HL-60/S4 treated with phorbol 12-myristate 13-acetate at 8.2 ng/mL for 4 days and 3 days (cell line): ENCODE data around the gene ENDOV.

ENCODE experiments used
- in situ Hi-C: fragments of 300-500 bp; cut with MboI; formaldehyde crosslinking; loops from 2 replicates; pipeline ENCODE4 v1.15.0; 2022; ENCODE audit warnings: low sequenced_read_pairs

Gene ENDOV

GRCh38 chr17:80414508-80414802 lies 512 bp upstream of the ENDOV start:
- in situ Hi-C loops, result no loop called here

GRCh38 chr17:80415626-80416137 lies 715 bp downstream of the ENDOV start:
- in situ Hi-C loops, result no loop called here

GRCh38 chr17:80416260-80416939 lies 1.4 kb downstream of the ENDOV start:
- in situ Hi-C loops, result no loop called here

GRCh38 chr17:80416940-80417293 lies 1.9 kb downstream of the ENDOV start:
- in situ Hi-C loops, result no loop called here

- in situ Hi-C loops, result no loop called here
Observed at GRCh38 chr17:80418589-80418988, 3.6 kb downstream of the ENDOV start.

- in situ Hi-C loops, result no loop called here
Observed at GRCh38 chr17:80419255-80419654, 4.3 kb downstream of the ENDOV start.

- in situ Hi-C loops, result loop anchor here (10.0 kb wide), 2 partner anchors 153 to 563 kb away; no protein-coding TSS in a partner anchor
Observed at GRCh38 chr17:80421381-80422090, 6.6 kb downstream of the ENDOV start.

- in situ Hi-C loops, result loop anchor here (10.0 kb wide), 2 partner anchors 153 to 563 kb away; no protein-coding TSS in a partner anchor
Observed at GRCh38 chr17:80422276-80422675, 7.3 kb downstream of the ENDOV start.

- in situ Hi-C loops, result loop anchor here (10.0 kb wide), 2 partner anchors 152 to 562 kb away; no protein-coding TSS in a partner anchor
Observed at GRCh38 chr17:80422981-80423380, 8.0 kb downstream of the ENDOV start.

- in situ Hi-C loops, result loop anchor here (10.0 kb wide), 2 partner anchors 151 to 561 kb away; no protein-coding TSS in a partner anchor
Observed at GRCh38 chr17:80423536-80424225, 8.7 kb downstream of the ENDOV start.

GRCh38 chr17:80424261-80424660 lies 9.3 kb downstream of the ENDOV start:
- in situ Hi-C loops, result loop anchor here (10.0 kb wide), 2 partner anchors 151 to 561 kb away; no protein-coding TSS in a partner anchor

GRCh38 chr17:80424878-80425765 lies 10.2 kb downstream of the ENDOV start:
- in situ Hi-C loops, result loop anchor here (10.0 to 25.0 kb wide), 3 partner anchors 150 to 560 kb away; no protein-coding TSS in a partner anchor

GRCh38 chr17:80425835-80426426 lies 11.0 kb downstream of the ENDOV start:
- in situ Hi-C loops, result loop anchor here (10.0 to 25.0 kb wide), 3 partner anchors 149 to 559 kb away; no protein-coding TSS in a partner anchor

- in situ Hi-C loops, result loop anchor here (10.0 to 25.0 kb wide), 3 partner anchors 148 to 558 kb away; no protein-coding TSS in a partner anchor
Observed at GRCh38 chr17:80426671-80427326, 11.8 kb downstream of the ENDOV start.

- in situ Hi-C loops, result loop anchor here (10.0 to 25.0 kb wide), 3 partner anchors 147 to 557 kb away; no protein-coding TSS in a partner anchor
Observed at GRCh38 chr17:80427366-80428282, 12.7 kb downstream of the ENDOV start.

- in situ Hi-C loops, result loop anchor here (10.0 to 25.0 kb wide), 3 partner anchors 146 to 556 kb away; no protein-coding TSS in a partner anchor
Observed at GRCh38 chr17:80428363-80428762, 13.4 kb downstream of the ENDOV start.

GRCh38 chr17:80428796-80429195 lies 13.8 kb downstream of the ENDOV start:
- in situ Hi-C loops, result loop anchor here (10.0 to 25.0 kb wide), 3 partner anchors 146 to 556 kb away; no protein-coding TSS in a partner anchor
